ENCODE results near the gene PLPPR5. TPM values are rescaled to one million over a fixed set of nuclear protein-coding genes. Genes with fewer than 3 reads are reported as not detected.

PLPPR5 gene
- total and polyA plus RNA-seq, 2 of the 4 experiments (the other 2 are of a cell fraction) = under 0.01 to 0.05 TPM

DNA sequence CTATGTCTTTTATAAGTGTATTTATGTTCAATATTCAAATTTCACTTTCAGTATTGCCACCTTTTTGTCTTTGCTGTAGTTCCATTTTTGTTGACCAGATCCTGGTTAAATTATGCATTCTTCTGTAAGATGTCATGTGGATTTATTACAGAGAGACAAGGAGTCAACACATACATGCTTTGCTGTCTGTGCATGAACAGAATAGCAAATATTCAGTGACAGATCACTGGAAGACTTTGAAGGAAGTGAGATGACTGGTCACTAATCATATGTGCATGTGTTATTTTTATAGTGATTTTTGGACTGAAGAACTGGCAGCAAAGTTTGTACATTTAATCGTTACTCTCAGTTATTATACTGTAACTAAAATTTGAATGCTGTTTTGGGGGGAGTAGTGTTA is 117.2 kb downstream of the PLPPR5 start:
- in situ Hi-C loops (cut with MboI; ENCODE audit: low sequenced_read_pairs) = loop anchor here (25.0 kb wide), 1 partner anchor 600 kb away; no protein-coding TSS in a partner anchor
- CTCF ChIA-PET = no interaction called here

More for the DNA sequence above, 117.2 kb downstream of the PLPPR5 start:
- Histone ChIP-seq H3K4ac (ENCODE audit: low read depth, low read length) (no peak overlapping the region), H3K4me2 (ENCODE audit: low read depth, low read length) (no peak overlapping the region), H3K9me1 (ENCODE audit: insufficient read depth, low read length) (no peaks in the 10 kb centered on the region), H3K23ac (ENCODE audit: low read depth, low read length) (no peak overlapping the region), H3K9ac (ENCODE audit: low read depth, low read length) (no peak overlapping the region), H2BK15ac (ENCODE audit: low read depth, low read length) (no peak overlapping the region), H3K4me3 (ENCODE audit: insufficient read depth, low read depth, low read length) (no peak overlapping the region), H2AK9ac (replicated peaks; ENCODE audit: low read depth, low read length, poor library complexity) (no peak overlapping the region), H4K8ac (ENCODE audit: low read depth in 2 of 2, low read length in 2 of 2) (no peak overlapping the region), H3K27me3 (ENCODE audit: control insufficient read depth, insufficient read depth, low read length) (no peaks in the 10 kb centered on the region), H2BK120ac (ENCODE audit: low read depth, low read length) (no peak overlapping the region), H3K14ac (replicated peaks; ENCODE audit: low read depth, low read length) (no peak overlapping the region), H4K91ac (ENCODE audit: insufficient read depth, low read depth, low read length) (no peak overlapping the region), H2AFZ (replicated peaks; ENCODE audit: low read length, poor library complexity) (no peak overlapping the region), H2BK5ac (ENCODE audit: low read depth, low read length, poor library complexity, severe bottlenecking) (no peak overlapping the region), H2BK20ac (ENCODE audit: low read depth, low read length) (no peak overlapping the region), H3K18ac (ENCODE audit: low read depth, low read length) (no peak overlapping the region), H3K56ac (ENCODE audit: extremely low read depth, insufficient read depth, low read length) (no peak overlapping the region), H3K4me1 (ENCODE audit: control insufficient read depth, insufficient read depth, low read length) (no peaks in the 10 kb centered on the region), H3K9me3 (ENCODE audit: control insufficient read depth, insufficient read depth, low read length) (no peaks in the 10 kb centered on the region), H3K27ac (ENCODE audit: insufficient read depth, low read length) (no peak overlapping the region), H3K79me1 (ENCODE audit: low read depth in 1 of 2, low read length in 2 of 2) (no peaks in the 10 kb centered on the region), H3K36me3 (ENCODE audit: control insufficient read depth, insufficient read depth, low read length) (no peaks in the 10 kb centered on the region), H2AK5ac (ENCODE audit: low read depth, low read length) (no peak overlapping the region), H4K5ac (ENCODE audit: low read depth, low read length) (no peak overlapping the region), H4K20me1 (ENCODE audit: insufficient read depth, low read length) (no peaks in the 10 kb centered on the region)
- ATAC-seq (ENCODE audit: low read depth) (no peak), DNase-seq (no peak)
- WGBS, 2 experiments (ENCODE audit: extremely low coverage in 2 of 2, insufficient read length in 1 of 2) = no CpG with 5 or more reads among the region's 1 CpG
- no peak for TF ChIP-seq FOS (IDR thresholded peaks at IDR 0.05; ENCODE audit: low read depth, low read length)
- no peak for TF ChIP-seq RAD21 (IDR thresholded peaks at IDR 0.05; ENCODE audit: low read length)
- TF ChIP-seq CEBPB (IDR thresholded peaks at IDR 0.05; ENCODE audit: low read depth, low read length) = no peak
- TF ChIP-seq POLR2A (IDR thresholded peaks at IDR 0.05; ENCODE audit: low read depth, low read length) = no peak
- no peak for TF ChIP-seq ELK1 (IDR thresholded peaks at IDR 0.05; ENCODE audit: borderline replicate concordance, low read depth, low read length)
- TF ChIP-seq, protein P1, sequence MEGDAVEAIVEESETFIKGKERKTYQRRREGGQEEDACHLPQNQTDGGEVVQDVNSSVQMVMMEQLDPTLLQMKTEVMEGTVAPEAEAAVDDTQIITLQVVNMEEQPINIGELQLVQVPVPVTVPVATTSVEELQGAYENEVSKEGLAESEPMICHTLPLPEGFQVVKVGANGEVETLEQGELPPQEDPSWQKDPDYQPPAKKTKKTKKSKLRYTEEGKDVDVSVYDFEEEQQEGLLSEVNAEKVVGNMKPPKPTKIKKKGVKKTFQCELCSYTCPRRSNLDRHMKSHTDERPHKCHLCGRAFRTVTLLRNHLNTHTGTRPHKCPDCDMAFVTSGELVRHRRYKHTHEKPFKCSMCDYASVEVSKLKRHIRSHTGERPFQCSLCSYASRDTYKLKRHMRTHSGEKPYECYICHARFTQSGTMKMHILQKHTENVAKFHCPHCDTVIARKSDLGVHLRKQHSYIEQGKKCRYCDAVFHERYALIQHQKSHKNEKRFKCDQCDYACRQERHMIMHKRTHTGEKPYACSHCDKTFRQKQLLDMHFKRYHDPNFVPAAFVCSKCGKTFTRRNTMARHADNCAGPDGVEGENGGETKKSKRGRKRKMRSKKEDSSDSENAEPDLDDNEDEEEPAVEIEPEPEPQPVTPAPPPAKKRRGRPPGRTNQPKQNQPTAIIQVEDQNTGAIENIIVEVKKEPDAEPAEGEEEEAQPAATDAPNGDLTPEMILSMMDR (conservative IDR thresholded peaks at IDR 0.05; ENCODE audit: low read depth, low read length) = no peak
- no peak for TF ChIP-seq RFX5 (IDR thresholded peaks at IDR 0.05; ENCODE audit: low read depth, low read length)
- no peak for TF ChIP-seq MAFK (IDR thresholded peaks at IDR 0.05; ENCODE audit: low read depth, low read length)
- no peak for TF ChIP-seq RCOR1 (IDR thresholded peaks at IDR 0.05; ENCODE audit: insufficient replicate concordance, low read length)
- no peak for TF ChIP-seq SMC3 (IDR thresholded peaks at IDR 0.05; ENCODE audit: low read depth, low read length)
- no peak for TF ChIP-seq MXI1 (IDR thresholded peaks at IDR 0.05; ENCODE audit: borderline replicate concordance, low read depth, low read length)
- TF ChIP-seq NFE2L2 (IDR thresholded peaks at IDR 0.05; ENCODE audit: low read depth, low read length) = no peak
- TF ChIP-seq BHLHE40 (IDR thresholded peaks at IDR 0.05; ENCODE audit: low read depth, low read length) = no peak
- TF ChIP-seq CHD1 (IDR thresholded peaks at IDR 0.05; ENCODE audit: low read depth, low read length) = no peak
- no peak for TF ChIP-seq MAZ (IDR thresholded peaks at IDR 0.05; ENCODE audit: borderline replicate concordance, low read depth, low read length)
- intact Hi-C loops (cut with micrococcal nuclease) (loop anchor here (10.0 kb wide), 2 partner anchors 817 to 847 kb away; no protein-coding TSS in a partner anchor), dilution Hi-C loops (cut with HindIII; ENCODE audit: low sequenced_read_pairs, unreplicated experiment) (no loop called here)
- no TSS peak for BruUV-seq (replicated peaks)
- POLR2A ChIA-PET (ENCODE audit: unreplicated experiment) = no interaction called here
